HepG2 (cell line): ENCODE results near the gene USP2. TPM values are rescaled to one million over a fixed set of nuclear protein-coding genes. Genes with fewer than 3 reads are reported as not detected.

ENCODE experiments used
- ASH2L ChIP-seq: fragments of 300-600, 200-600 bp; sonication (generic); IDR thresholded peaks from 2 replicates; pipeline ENCODE4 v1.7.0; 2017; ENCODE audit warnings: low read depth, mild to moderate bottlenecking, moderate library complexity, mixed read lengths, low read length; ENCODE audit not compliant: insufficient read length
- GFI1 ChIP-seq: sonication (generic); formaldehyde crosslinking; IDR thresholded peaks from 2 replicates; pipeline ENCODE4 v1.5.0; 2020; ENCODE audit warnings: missing genetic modification reagents, mild to moderate bottlenecking, borderline replicate concordance
- HDAC2 ChIP-seq: sonication (generic); formaldehyde crosslinking; IDR thresholded peaks from 2 replicates; pipeline ENCODE4 v1.4.0; 2020; ENCODE audit warnings: missing genetic modification reagents
- HMGXB4 ChIP-seq, 2 experiments: sonication (generic) in 1 of 2; formaldehyde crosslinking in 1 of 2; IDR thresholded peaks; 2 replicates each; pipeline versions ENCODE4 v1.4.0 to v1.6.1; 2018 to 2020; ENCODE audit warnings: missing genetic modification reagents in 2 of 2, borderline replicate concordance in 1 of 2, low read depth in 1 of 2, mild to moderate bottlenecking in 1 of 2, missing biosample characterization in 1 of 2
- RBM39 ChIP-seq: fragments of 200-400 bp; formaldehyde crosslinking; IDR thresholded peaks from one replicate; pipeline ENCODE4 v1.6.1; 2018; ENCODE audit warnings: antibody characterized with exemption, mild to moderate bottlenecking, low read depth, low read length; ENCODE audit not compliant: poor library complexity, severe bottlenecking
- RCOR2 ChIP-seq: IDR thresholded peaks from 2 replicates; pipeline ENCODE4 v1.6.1; 2016; ENCODE audit warnings: missing biosample characterization, missing genetic modification reagents
- SALL1 ChIP-seq: sonication (generic); formaldehyde crosslinking; IDR thresholded peaks from 2 replicates; pipeline ENCODE4 v1.8.0; 2022; ENCODE audit warnings: mild to moderate bottlenecking, missing genetic modification reagents
- SOX6 ChIP-seq, 2 experiments: fragments of 450-650 bp in 1 of 2; sonication (generic) in 1 of 2; formaldehyde crosslinking in 1 of 2; IDR thresholded peaks; 2 replicates each; pipeline versions ENCODE4 v1.4.0 to v1.6.1; 2017 to 2020; ENCODE audit warnings: antibody characterized with exemption in 1 of 2, mild to moderate bottlenecking in 1 of 2, missing genetic modification reagents in 1 of 2
- STAG1 ChIP-seq: sonication (generic); formaldehyde crosslinking; IDR thresholded peaks from 2 replicates; pipeline ENCODE4 v1.4.0; 2020; ENCODE audit warnings: missing genetic modification reagents
- SYNCRIP ChIP-seq: fragments of 200-400 bp; formaldehyde crosslinking; IDR thresholded peaks from 2 replicates; pipeline ENCODE4 v1.6.1; 2018; ENCODE audit warnings: mild to moderate bottlenecking, low read depth, low read length; ENCODE audit not compliant: insufficient read depth
- TEAD3 ChIP-seq: optimal IDR thresholded peaks from 2 replicates; pipeline ENCODE3; 2016; ENCODE audit warnings: borderline replicate concordance
- TRIM24 ChIP-seq: sonication (generic); formaldehyde crosslinking; IDR thresholded peaks from 2 replicates; pipeline ENCODE4 v1.8.0; 2022; ENCODE audit warnings: mild to moderate bottlenecking, missing genetic modification reagents
- XRCC5 ChIP-seq: fragments of 200-400 bp; formaldehyde crosslinking; optimal IDR thresholded peaks from 2 replicates; pipeline ENCODE3; 2017; ENCODE audit warnings: mild to moderate bottlenecking, low read length
- ZBTB2 ChIP-seq: sonication (generic); formaldehyde crosslinking; IDR thresholded peaks from 2 replicates; pipeline ENCODE4 v1.8.0; 2022; ENCODE audit warnings: low read depth, missing genetic modification reagents
- ZBTB7A ChIP-seq: sonication (generic); formaldehyde crosslinking; IDR thresholded peaks from 2 replicates; pipeline ENCODE4 v1.8.0; 2022; ENCODE audit warnings: mild to moderate bottlenecking, missing genetic modification reagents
- ZFP36 ChIP-seq: fragments of 150-350 bp; IDR thresholded peaks from 2 replicates; pipeline ENCODE4 v1.6.1; 2018; ENCODE audit warnings: borderline replicate concordance, low read length, low read depth; ENCODE audit not compliant: partially characterized antibody
- ZMYM3 ChIP-seq: sonication (generic); formaldehyde crosslinking; IDR thresholded peaks from 2 replicates; pipeline ENCODE4 v1.5.1; 2020; ENCODE audit warnings: mild to moderate bottlenecking, missing genetic modification reagents
- ZNF383 ChIP-seq: sonication (generic); formaldehyde crosslinking; IDR thresholded peaks from 2 replicates; pipeline ENCODE4 v1.4.0; 2020; ENCODE audit warnings: missing genetic modification reagents, mild to moderate bottlenecking, borderline replicate concordance
- ZNF546 ChIP-seq: sonication (generic); formaldehyde crosslinking; conservative IDR thresholded peaks from 2 replicates; pipeline ENCODE4 v1.8.1; 2023; ENCODE audit warnings: mild to moderate bottlenecking, missing genetic modification reagents
- ZNF577 ChIP-seq: sonication (generic); formaldehyde crosslinking; IDR thresholded peaks from 2 replicates; pipeline ENCODE4 v1.4.0; 2020; ENCODE audit warnings: mild to moderate bottlenecking, low read depth, missing genetic modification reagents, borderline replicate concordance
- ZNF614 ChIP-seq: IDR thresholded peaks from 2 replicates; pipeline ENCODE4 v1.6.1; 2018; ENCODE audit warnings: missing biosample characterization, missing genetic modification reagents, inconsistent platforms, borderline replicate concordance
- ZNF619 ChIP-seq: sonication (generic); formaldehyde crosslinking; IDR thresholded peaks from 2 replicates; pipeline ENCODE4 v1.4.0; 2020; ENCODE audit warnings: mild to moderate bottlenecking, missing genetic modification reagents
- ZNF740 ChIP-seq: sonication (generic); formaldehyde crosslinking; IDR thresholded peaks from 2 replicates; pipeline ENCODE4 v1.4.0; 2020; ENCODE audit warnings: missing genetic modification reagents
- ZNF749 ChIP-seq: sonication (generic); formaldehyde crosslinking; IDR thresholded peaks from 2 replicates; pipeline ENCODE4 v1.8.0; 2022; ENCODE audit warnings: mild to moderate bottlenecking, missing genetic modification reagents, moderate library complexity, borderline replicate concordance
- polyA plus RNA-seq, 8 experiments: library from polyadenylated mRNA; depleted of rRNA in 3 of 8; stranded (reverse) in 7 of 8; unstranded in 1 of 8; fragments of >200 nt; fragmentation: Illumina TruSeq in 4 of 8; extraction: Trizol in 4 of 8; gene quantifications; 2 replicates each; pipeline versions ENCODE4 v1.2.1 to v1.2.3, GENCODE V29; 2011 to 2016; ENCODE audit warnings: low read depth in 4 of 8, missing spikeins in 1 of 8, mixed read lengths in 1 of 8; ENCODE audit not compliant: insufficient read depth in 1 of 8
- total RNA-seq, 5 experiments: library from RNA; depleted of rRNA; stranded (reverse); fragments of >200 nt; fragmentation: Illumina TruSeq; extraction: Trizol; gene quantifications; 2 replicates each; pipeline ENCODE4 v1.2.3, GENCODE V29; 2016; ENCODE audit warnings: low read depth in 1 of 5

The USP2 gene
- total and polyA plus RNA-seq, 2 of the 13 experiments (the other 11 are each of a cell fraction or from before 2014, with no cell fraction given), result 2.5 to 6.0 TPM

GRCh38 chr11:119323532-119324033, 57.9 kb downstream of the USP2 start (continued):
- TF ChIP-seq ZBTB7A (CRISPR knock-in tag) (no peak), GFI1 (CRISPR knock-in tag) (no peak), RBM39 (no peak), SOX6 (IDR thresholded peaks at IDR 0.05) (no peak), SOX6 (CRISPR knock-in tag; IDR thresholded peaks at IDR 0.05) (no peak), TEAD3 (CRISPR knock-in tag) (peak; percentile 70), XRCC5 (peak; percentile 67), ZFP36 (peak; percentile 83), ZNF614 (CRISPR knock-in tag) (no peak), RCOR2 (peak; percentile 81), ZNF749 (no peak), ZNF740 (CRISPR knock-in tag) (no peak), ZMYM3 (CRISPR knock-in tag) (peak; percentile 81; the same call in 1 of the 2 replicates), HDAC2 (CRISPR knock-in tag) (peak; percentile 39; the same call in 1 of the 2 replicates), SYNCRIP (no peak), STAG1 (CRISPR knock-in tag) (peak; percentile 52), TRIM24 (CRISPR knock-in tag) (no peak), ZNF577 (CRISPR knock-in tag) (no peak), ZNF619 (CRISPR knock-in tag) (no peak), ASH2L (peak; percentile 25), ZNF546 (CRISPR knock-in tag) (no peak), SALL1 (no peak), ZNF383 (no peak), HMGXB4 (CRISPR knock-in tag; IDR thresholded peaks at IDR 0.05; ENCODE audit: borderline replicate concordance in 1 of 2, low read depth in 1 of 2) (peak; percentile 38 to 49; a peak in 2 of 4 replicates), ZBTB2 (CRISPR knock-in tag) (no peak)
